Measurements from ENCODE around the gene RNF10. TPM values are rescaled to one million over a fixed set of nuclear protein-coding genes. Genes with fewer than 3 reads are reported as not detected.
A peak's percentile ranks its signal among the peaks of the same experiment; 100 is the strongest.

Gene RNF10
- total and polyA plus RNA-seq, 9 of the 15 experiments (the other 6 are each of a cell fraction or from before 2014, with no cell fraction given): 43.0 to 139 (median 80.1) TPM

- peaks cover 7% of the 10 kb centered on the region; the same call in 2 of the 3 replicates for H3K79me2 ChIP-seq (ENCODE audit: control insufficient read depth, insufficient read depth, low read length)
- no peak overlapping the region; the same call in 1 of the 2 replicates for H3K4me2 ChIP-seq (ENCODE audit: insufficient read depth, low read length)
- H3K36me3 ChIP-seq (ENCODE audit: control insufficient read depth, insufficient read depth, low read length): peaks cover 28% of the 10 kb centered on the region
- no TSS peak for BruUV-seq (replicated peaks)
- DNase-seq (ENCODE audit: extremely low read depth in 1 of 4, low spot score in 3 of 4) (peak; percentile 37 to 58 (median 50)), ATAC-seq (peak; percentile 73), FAIRE-seq (peak; percentile 35)
- H3K9me3 ChIP-seq (replicated peaks; ENCODE audit: control insufficient read depth, insufficient read depth, low read depth, low read length): no peaks in the 10 kb centered on the region
- H3K27me3 ChIP-seq (ENCODE audit: control insufficient read depth in 2 of 2, insufficient read depth in 2 of 2, low read length in 2 of 2): no peaks in the 10 kb centered on the region; a peak in 1 of 5 replicates
- no peaks in the 10 kb centered on the region for H3K9me1 ChIP-seq (ENCODE audit: control insufficient read depth, insufficient read depth, low read length)
- 28% methylated on average over 4 of the region's 5 CpGs for WGBS (ENCODE audit: insufficient coverage, low coverage, missing lambda C conversion rate)
- no peak overlapping the region for H3K4me3 ChIP-seq
- intact Hi-C loops (cut with micrococcal nuclease) (no loop called here), in situ Hi-C loops (cut with MboI) (no loop called here)
- no peaks in the 10 kb centered on the region for H4K20me1 ChIP-seq (replicated peaks; ENCODE audit: control insufficient read depth, insufficient read depth, low read length)
- POLR2A ChIA-PET: interaction anchor here (0.6 to 2.5 kb wide), 11 partner anchors 8 to 250 kb away, joined by 3 to 12 read pairs (median 3); partner anchors contain the start of genes DYNLL1 and RNU4-2
- peaks cover 15 to 26% of the 10 kb centered on the region in 2 experiments; a peak in 4 of 5 replicates for H3K4me1 ChIP-seq (replicated peaks in 1 of 2; ENCODE audit: control insufficient read depth in 2 of 2, insufficient read depth in 2 of 2, low read length in 2 of 2)
- H3K27ac ChIP-seq (ENCODE audit: extremely low read depth, low read depth, low read length): peak overlapping the region; percentile 69
- H2AFZ ChIP-seq (ENCODE audit: low read depth, low read length): peak overlapping the region; percentile 14; the same call in 1 of the 2 replicates
- CTCF ChIA-PET (ENCODE audit: low intra/inter-chr PET ratio): no interaction called here
- H3K9ac ChIP-seq (ENCODE audit: insufficient read depth in 1 of 2, low read depth in 2 of 2, low read length in 2 of 2): peak overlapping the region; percentile 52 to 56; a peak in 3 of 4 replicates
- TF ChIP-seq ZNF592 (IDR thresholded peaks at IDR 0.05): peak; percentile 46; the same call in 1 of the 2 replicates
- no peak for TF ChIP-seq DMBX1 (CRISPR knock-in tag; IDR thresholded peaks at IDR 0.05; ENCODE audit: borderline replicate concordance)
- no peak for TF ChIP-seq PCBP2 (IDR thresholded peaks at IDR 0.05; ENCODE audit: low read depth, low read length, poor library complexity, severe bottlenecking)
- TF ChIP-seq PPARD (CRISPR knock-in tag; IDR thresholded peaks at IDR 0.05): no peak
- no peak for TF ChIP-seq MTA3 (IDR thresholded peaks at IDR 0.05; ENCODE audit: borderline replicate concordance)
- no peak for TF ChIP-seq RCOR1 (IDR thresholded peaks at IDR 0.05; ENCODE audit: borderline replicate concordance in 1 of 2, low read depth in 2 of 2, low read length in 2 of 2)
- TF ChIP-seq CCAR2 (IDR thresholded peaks at IDR 0.05; ENCODE audit: low read depth, low read length): no peak
- no peak for TF ChIP-seq SAFB (IDR thresholded peaks at IDR 0.05; ENCODE audit: borderline replicate concordance, low read depth, low read length)
- 0 out of 2 replicates have a peak, but pooled peaks have one; percentile 3 for TF ChIP-seq MYC (IDR thresholded peaks at IDR 0.05; ENCODE audit: low read depth, low read length)
- TF ChIP-seq MYC (CRISPR knock-in tag; IDR thresholded peaks at IDR 0.05; ENCODE audit: borderline replicate concordance, low read depth): no peak
- no peak for TF ChIP-seq ZNF445 (CRISPR knock-in tag; IDR thresholded peaks at IDR 0.05; ENCODE audit: low read depth)
- TF ChIP-seq FOSL1 (tag; conservative IDR thresholded peaks at IDR 0.05): no peak
- TF ChIP-seq PURB (CRISPR knock-in tag; IDR thresholded peaks at IDR 0.05; ENCODE audit: low read depth): no peak
- no peak for TF ChIP-seq KAT2B (IDR thresholded peaks at IDR 0.05; ENCODE audit: low read depth, low read length)
- no peak for TF ChIP-seq ZNF41 (CRISPR knock-in tag; conservative IDR thresholded peaks at IDR 0.05)
- TF ChIP-seq CREB1 (IDR thresholded peaks at IDR 0.05): no peak
- no peak for TF ChIP-seq CREB1 (CRISPR knock-in tag; IDR thresholded peaks at IDR 0.05)
Measured at GRCh38 chr12:120488057-120488640, 46.0 kb upstream of the RNF10 start.

Data from K562 (cell line).